Jurkat, Clone E6-1 (cell line): ENCODE results near the gene SLX9.

Source experiments
- DNase-seq: peaks from one replicate; pipeline ENCODE4 v3.0.0-alpha.2; 2011; ENCODE audit warnings: low read depth, low spot score
- H3K4me3 ChIP-seq: 2 replicates; pipeline ENCODE4 v1.5.1; 2011; ENCODE audit warnings: mild to moderate bottlenecking, low read length, control low read depth, moderate library complexity

The SLX9 gene

DNA sequence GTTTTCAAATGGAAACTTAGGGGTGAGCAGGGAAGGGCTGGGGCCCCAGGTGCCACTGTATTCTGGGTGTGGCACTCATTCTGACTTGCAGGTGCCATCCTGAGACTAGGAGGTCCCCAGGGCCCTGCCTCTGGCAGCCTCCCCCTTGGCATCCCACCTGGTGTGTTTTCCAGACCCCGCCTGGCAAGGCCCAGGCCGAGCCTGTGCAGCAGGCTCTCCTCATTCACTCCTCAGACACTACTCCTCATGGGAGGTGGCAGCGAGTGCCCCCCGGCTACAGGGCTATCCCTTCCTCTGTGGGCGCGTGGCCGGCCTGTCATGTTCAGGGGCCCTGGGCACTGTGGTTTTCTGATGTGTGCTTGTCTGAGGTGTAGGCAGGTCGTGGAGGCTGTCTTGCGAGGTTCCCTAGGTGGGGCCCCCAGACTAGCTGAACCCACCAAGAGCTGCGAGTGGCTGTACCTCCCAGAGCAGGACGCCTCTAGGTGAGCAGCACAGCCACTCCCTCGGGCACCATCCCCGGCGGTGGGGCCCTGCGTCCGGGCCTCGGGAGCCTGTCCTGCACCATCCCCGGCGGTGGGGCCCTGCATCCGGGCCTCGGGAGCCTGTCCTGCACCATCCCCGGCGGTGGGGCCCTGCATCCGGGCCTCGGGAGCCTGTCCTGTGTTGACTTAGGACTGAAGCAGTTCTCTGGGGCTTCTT, 13.2 kb downstream of the SLX9 start:
- no peak overlapping the region for H3K4me3 ChIP-seq
- DNase-seq: no peak

DNA sequence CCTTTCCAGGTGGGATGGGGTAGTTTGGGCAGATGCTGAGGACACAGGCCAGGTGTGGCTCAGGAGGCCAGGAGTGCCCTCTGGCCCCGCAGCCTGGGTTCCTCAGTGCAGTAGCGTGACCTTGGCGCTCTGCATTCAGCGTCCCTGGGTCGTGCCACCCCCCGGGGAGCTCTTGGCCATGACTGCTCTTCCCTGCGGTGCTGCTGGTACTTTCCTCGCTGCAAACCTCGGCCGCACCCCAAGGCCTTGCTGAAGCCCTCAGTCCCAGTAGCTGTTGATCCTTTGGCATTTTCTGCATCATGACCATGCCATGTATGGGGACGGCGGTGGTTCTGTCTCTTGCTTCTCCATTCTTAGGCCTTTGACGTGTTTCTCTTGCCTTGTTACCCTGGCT, 13.8 kb downstream of the SLX9 start:
- no peak for DNase-seq
- H3K4me3 ChIP-seq: no peak overlapping the region

DNA sequence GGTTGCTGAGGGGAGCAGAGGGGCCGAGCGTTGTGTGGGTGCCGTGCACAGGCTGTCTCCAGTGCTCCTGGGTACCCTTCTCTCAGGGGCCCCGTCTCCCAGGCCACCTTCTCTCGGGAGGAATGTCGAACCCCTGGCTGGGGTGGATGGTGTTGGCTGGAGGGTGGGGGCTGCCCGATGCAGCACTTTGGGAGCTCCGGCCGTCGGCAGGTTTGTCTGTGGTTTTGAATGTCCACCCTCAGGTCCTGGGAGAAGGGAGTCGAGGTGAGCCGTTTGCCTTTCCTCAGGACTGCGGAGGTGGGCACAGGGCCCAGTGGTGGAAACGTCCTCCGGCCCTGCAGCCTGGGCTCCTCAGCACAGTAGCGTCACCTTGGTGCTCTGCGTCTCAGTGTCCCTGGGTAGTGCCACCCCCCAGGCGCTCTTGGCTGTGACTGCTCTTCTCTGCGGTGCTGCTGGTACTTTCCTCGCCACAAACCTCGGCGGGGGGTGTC, 14.5 kb downstream of the SLX9 start:
- DNase-seq: no peak
- H3K4me3 ChIP-seq: no peak overlapping the region

DNA sequence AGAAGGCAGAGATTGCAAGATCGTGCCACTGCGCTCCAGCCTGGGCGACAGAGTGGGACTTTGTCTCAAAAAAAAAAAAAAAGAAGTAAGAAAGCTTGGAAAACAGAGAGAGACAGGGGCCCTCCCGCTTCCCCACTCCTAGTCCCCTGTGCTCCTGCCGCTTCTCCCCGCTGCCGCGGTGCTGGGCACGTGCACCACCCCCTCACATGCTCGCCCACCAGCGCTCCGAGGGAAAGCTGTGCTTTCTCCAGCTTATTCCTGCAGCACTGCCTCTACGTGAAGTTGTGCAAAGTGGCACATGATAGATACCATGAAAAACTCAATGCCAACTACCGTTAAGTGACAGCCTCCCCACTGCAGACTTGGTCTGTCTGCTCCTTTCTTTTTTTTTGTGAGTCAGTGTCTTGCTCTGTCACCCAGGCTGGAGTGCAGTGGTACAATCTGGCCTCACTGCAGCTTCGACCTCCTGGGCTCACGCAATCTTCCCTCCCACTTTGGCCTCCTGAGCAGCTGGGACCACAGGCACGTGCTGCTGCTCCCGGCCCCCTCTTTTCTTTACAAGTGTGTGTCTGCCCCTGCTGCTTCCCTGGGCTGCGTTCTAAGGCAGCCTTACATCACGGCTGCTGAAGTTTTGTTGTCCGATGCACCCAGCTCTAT, 15.4 kb downstream of the SLX9 start:
- DNase-seq: no peak
- H3K4me3 ChIP-seq: no peak overlapping the region

DNA sequence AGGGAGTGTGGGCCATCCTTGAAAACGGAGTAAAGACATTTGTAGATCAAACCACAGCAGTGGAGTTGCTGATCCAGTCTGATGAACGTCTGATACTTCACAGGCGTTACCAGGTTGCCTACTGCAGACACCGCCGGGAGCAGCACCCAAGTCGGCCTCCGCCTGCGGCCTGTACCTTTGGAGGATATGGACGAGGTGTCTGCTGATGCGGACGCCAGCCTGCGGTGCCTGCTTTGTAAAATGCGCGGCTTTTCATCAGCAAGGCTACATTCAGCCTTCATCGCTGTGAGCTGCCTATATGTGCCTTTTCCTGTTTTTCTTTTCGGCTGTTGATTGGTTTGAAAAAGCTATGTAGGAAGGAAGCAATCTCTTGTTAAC, 16.0 kb downstream of the SLX9 start:
- DNase-seq: no peak
- H3K4me3 ChIP-seq: no peak overlapping the region

DNA sequence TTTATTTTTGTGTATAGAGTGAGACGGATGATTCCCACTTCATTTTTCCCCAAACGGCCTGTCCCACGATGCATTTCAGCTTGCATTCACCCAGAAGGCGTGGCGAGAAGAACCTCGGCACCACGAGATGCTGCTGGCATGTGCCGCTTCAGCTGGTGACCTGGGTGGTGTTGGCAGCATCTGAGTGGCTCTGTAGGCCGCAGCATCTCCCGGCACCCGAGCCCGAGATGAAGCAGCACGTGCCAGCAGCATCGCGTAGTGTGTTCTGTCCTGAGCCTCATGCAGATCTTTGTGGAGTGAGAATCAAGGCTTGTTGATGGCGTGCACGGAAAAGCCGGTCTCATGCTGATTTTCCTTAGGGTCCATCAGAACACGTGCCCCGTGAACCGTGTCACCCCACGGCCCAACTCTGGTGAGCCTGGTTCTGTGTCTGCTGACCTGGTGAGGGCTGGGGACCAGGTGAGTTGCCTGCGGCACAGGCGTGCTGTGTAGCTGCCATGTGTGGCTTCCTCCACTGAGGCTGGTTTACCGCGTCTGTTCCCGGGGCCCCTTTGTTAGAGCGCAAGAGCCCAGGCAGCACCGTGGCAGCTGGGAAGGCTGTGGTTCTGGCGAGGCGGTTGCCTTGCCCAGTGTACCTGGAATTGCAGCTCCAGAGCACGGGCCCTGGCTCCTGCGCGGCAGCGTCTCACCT, 16.7 kb downstream of the SLX9 start:
- no peak overlapping the region for H3K4me3 ChIP-seq
- DNase-seq: no peak

DNA sequence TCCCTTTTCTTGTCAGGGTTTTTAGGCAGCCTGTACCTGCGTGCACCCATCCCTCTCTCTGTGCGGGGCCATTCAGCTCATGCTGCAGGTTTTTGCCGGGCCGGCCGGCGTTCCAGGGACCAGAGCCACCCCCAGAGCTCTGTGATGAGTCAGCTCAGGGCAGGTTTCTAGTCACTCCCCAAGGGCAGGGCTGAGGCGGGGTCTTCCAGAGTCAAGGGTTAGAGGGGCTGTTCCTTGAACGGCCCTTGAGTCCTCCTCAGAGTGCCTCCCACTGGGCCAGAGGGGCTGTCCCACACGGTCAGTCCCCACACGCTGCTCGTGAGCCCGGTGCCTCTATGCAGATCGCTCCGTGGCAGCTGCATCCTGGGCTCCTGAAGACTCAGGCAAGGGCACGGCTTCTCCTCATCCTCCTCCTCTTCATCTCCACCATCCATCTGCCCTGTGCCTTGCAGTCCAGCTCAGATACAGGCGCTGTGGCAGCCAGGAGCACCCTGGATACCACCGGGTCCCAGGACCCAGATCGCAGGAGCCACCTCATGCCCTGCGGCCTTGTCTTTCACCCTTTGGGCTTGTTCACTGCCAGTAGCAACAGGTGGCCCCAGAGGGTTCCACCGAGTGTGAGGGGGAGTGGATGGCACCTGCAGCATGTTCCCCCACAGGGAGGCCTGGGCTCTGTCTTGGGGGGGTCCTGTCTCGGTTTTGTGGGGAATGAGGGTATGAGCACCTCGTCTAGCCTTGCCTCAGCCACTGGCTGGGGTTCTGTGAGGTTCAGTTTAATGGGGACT, 17.4 kb downstream of the SLX9 start:
- H3K4me3 ChIP-seq: no peak overlapping the region
- no peak for DNase-seq

DNA sequence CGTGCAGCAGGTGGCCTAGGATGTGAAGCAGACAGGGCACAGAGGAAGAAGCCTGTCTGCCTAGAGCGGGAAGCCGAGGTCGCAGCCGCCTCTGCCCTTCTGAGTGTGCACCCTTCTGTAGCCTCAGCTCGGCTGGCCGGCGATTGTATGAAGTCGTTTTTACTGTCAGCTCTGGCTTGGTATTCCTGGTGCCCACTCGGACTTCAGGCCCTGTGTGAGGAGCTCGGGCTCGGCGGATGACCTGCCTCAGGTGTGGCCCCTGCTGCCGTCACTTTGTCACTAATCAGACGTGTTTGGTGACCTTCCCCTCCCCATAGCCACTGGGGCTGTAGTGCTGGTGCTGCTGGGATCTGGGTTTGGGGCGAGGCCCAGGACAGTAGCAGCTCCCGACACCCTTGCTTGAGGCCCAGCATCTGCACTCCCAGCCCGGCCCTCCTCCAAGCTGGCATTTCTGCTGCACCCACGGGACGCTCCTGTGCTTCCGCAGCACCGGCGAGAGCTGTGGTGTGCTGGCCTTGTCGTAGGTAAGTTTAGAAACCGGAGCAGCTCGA, 18.1 kb downstream of the SLX9 start:
- no peak for DNase-seq
- no peak overlapping the region for H3K4me3 ChIP-seq

DNA sequence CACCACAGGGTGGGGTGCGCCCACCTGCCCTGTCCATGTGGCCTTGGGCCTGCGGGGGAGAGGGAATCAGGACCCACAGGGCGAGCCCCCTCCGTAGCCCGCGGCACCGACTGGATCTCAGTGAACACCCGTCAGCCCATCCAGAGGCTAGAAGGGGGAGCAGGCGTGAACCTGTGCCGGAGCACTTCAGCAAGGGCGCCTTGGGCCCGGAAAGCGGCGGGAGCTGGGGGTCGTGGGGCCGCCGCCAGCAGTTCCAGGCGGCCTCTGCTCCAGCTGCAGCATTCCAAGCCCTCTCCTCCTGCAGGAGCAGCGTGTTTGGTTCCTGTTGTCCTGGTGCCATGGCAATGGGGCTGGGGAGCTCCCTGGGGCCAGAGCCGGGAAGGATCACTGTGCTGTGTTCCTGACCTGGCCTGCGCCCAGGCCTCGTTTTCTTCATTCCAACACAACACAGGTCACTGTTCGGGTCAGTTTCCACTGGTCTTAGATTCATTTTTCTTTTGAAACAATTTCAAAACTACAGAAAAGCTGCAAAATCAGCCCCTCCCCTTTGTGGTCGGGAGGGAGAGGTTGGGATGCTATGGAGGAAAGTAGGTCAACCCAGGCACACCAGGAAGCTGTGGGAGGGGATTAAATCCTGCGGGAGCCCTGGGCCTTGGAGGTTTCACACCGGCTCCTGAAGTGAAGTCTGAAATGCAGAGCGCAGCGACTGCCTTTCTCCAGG, 18.8 kb downstream of the SLX9 start:
- DNase-seq: no peak
- no peak overlapping the region for H3K4me3 ChIP-seq

DNA sequence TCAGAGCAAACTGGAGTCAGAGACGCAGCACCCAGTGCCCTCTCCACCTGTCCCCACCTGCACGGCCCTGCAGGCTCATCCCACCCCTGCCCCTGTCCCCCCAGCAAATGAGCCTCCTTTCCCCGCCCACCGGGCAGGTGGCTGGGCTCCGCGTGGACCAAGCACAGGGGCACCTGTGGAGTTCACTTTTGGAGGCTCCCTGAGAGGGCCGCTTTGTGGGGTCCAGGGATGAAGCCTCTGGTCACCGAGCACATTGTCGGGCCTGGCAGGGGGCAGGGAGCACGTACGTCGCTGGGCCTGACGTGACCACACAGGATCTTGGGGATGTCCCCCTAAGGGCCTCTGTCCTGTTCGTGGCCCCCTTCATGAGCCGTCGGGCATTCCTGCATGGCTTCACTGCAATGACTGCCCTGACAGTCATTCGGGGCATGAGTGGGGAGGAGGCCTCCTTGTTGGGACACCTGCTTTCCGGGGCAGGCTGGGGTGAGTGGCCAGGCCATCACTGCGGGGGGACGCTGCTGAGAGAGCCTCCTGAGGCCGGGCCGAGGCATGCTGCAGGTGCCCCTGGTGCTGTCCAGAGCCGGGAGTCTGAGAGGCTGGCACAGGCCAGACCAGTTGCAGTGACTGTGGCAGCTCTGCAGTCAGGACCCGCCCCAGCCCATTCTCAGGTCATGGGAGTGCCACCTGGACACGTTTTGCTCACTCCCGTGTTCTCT, 19.7 kb downstream of the SLX9 start:
- H3K4me3 ChIP-seq: no peak overlapping the region
- no peak for DNase-seq

DNA sequence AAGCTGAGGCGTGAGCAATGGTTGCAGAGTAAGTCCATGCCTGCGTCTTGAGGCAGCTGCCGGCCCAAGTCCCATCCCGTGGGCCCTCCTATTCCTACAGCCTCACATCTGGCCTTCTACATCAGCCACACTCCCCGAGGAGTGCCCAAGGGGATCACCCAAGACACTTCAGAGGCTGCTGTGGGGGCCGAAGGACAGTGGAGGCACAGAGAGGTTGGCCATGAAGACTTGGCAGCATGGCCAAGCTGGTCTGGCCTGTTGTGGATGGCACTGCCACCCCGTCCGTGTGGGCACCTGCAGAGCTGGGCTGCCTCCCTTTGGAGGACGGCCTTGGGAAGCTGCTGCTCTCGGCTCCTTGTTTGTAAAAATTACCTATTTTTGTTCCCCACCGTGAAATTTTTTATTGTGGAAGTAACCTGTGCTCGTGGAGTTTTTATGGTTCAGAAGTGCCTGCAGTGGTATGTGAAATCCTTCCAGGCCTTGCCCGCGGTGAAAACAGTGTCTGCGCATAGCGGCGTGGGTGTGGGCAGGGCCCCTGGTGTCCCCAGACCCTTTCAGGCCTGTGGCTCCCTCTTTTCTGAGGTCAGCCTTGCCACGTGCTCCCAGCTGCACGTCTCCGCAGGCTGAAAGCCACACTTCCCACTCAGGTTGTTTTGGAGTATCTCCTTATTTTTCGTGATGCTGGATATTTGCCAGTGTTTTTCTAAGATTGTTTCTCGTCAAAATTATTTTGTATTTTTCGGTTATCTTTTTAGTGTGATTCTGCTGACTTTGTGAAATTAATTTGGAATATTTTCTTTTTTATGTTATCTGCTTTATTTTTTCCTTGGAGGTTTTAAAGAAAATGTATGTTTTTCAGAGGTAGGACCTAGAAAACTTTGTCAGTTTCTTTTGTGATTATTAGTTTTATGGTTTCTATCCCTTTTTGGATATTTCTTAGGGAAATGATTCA, 20.6 kb downstream of the SLX9 start:
- no peak overlapping the region for H3K4me3 ChIP-seq
- DNase-seq: no peak

DNA sequence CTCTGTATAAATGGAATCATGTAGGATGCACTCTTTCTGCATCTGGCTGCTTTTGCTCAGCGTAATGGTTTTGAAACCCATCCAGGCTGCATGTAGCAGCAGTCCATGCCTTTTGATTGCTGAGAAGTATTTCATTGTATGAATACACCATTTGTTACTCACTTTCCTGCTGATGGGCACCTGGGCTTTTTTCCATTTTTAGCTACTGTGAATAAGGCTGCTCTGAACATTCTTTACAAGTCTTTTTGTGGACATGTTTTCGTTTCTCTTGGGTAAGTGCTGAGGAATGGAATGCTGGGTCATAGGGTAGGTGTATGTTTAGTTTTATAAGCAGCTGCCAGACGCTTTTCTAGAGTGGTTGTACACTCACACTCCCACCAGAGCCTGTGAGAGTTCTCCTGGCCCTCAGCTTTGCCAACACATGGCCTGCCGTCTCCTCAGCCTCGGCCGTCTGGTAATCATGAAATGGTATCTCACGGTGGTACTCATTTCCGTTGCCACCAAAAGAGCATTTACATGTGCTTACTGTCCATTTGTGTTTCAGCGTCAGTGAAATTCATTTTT, 22.7 kb downstream of the SLX9 start:
- H3K4me3 ChIP-seq: no peak overlapping the region
- no peak for DNase-seq

DNA sequence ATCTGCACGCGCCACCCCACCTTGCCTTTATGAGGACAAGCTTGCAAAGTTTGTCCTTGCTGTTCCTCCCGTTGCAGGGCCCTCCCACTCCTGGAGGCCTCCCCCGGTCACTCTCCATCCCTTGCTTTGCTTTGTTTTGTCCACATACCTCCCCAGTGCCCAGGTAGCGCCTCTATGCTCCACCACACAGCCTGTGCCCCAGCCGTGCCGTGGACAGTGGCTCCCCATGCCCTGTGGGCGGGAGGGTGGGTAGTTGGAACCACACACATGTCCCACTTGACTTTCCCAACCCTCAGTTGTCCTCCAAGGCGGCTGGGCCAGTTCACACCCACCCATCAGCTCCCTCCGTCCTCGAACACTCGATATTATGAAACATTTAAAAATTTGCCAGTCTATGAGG, 24.6 kb downstream of the SLX9 start:
- no peak for DNase-seq
- H3K4me3 ChIP-seq: no peak overlapping the region

DNA sequence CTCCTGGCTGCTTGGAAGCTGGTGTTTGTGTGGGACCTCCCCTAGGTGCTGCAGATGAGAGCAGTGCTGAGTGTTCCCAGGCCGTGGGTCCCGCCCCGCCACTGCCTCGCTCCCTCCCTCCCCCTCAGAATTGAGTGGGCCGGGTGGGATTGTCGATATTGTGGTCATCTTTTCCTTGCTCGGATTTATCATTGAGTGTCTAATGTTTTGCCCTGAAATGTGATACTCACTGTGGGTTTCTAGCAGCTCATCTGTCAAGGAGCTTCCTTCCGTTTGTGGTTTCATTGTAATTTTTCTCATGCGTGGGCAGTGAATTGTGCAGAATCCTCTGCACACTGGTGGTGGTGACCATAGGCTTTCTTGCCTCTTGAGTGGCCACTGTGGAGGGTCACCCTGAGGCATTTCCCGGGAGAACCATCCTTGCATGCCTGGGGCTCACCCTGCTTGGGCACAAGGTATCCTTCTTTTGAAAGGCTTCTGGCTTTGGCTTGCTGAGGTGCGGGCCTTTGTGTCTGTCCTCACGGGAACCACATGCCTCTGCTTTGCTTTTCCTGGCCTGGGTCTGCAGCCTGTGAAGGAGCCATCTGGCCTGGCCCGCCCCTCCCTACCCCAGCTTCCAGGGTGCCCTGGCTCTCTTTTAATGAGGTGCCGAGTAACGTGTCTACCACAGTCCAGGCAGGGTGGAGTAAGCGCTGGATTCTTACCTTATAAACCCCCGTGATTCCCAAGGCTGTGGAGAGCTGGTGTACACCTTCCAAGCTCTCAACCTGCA, 25.6 kb downstream of the SLX9 start:
- H3K4me3 ChIP-seq: no peak overlapping the region
- DNase-seq: no peak

DNA sequence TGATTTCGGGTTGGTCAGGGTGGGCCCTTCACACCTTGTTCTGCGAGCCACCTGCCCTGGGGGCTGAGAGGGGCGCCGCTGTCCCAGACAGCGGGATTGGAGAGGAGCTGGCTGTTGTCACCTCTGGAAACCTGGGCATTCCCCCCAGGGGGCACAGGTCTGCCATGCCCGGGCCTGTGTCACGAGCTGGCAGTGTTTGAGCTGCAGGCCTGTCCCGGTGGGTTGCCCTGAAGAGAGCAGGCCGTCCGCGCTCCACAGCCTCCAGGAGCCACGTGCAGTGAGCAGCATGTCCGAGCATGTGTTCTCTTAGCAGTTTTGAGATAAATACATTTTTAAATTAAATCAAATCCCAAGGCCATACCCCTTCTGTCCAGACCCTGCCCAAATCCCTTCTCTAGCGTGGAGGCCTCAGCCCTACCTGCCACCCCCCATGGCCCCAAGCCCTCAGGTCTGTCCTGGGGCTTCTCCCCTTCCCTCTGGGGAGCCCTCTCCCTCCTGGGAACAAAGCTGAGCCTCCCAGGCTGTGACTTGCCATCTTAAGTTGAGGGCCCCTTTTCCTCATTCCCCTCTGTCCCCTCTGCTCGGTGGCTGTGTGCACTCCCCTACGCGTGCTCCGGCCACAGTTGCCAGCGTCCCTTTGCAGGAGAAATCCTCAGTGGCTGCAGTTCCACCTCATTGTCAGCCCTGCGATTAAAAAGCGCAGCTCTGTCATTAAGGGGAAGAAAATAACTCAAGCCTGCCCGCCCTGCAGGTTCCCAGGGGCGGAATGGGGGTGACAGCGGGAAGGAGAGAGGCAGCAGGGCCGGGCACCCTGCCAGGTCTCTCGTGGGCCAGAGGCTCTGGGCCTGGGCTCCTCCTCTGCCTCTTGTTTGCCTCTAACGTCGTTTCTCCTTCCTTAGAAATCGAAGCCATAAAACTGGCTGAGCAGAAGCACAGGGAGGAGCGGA, 26.6 kb downstream of the SLX9 start:
- no peak overlapping the region for H3K4me3 ChIP-seq
- DNase-seq: no peak
